Tibial nerve (tissue), 4 donors: ENCODE results near the gene MRPS27. TPM values are rescaled to one million over a fixed set of nuclear protein-coding genes. Genes with fewer than 3 reads are reported as not detected.

Source experiments
- DNase-seq, 2 donors: peaks; one replicate each; pipeline ENCODE4 v3.0.0-alpha.2; 2019; ENCODE audit warnings: low spot score in 2 of 2
- H3K27ac ChIP-seq, 4 donors: fragments of 200-600 bp; sonication (generic) in 3 of 4; one replicate each; pipeline ENCODE4 v1.5.1; 2017 to 2019; ENCODE audit warnings: mild to moderate bottlenecking in 1 of 4
- H3K27me3 ChIP-seq, 2 donors: fragments of 200-600 bp; sonication (generic) in 1 of 2; one replicate each; pipeline versions ENCODE4 v1.5.1 to v1.6.0; 2017 to 2019
- H3K36me3 ChIP-seq, 3 donors: fragments of 200-600 bp; sonication (generic); one replicate each; pipeline ENCODE4 v1.5.1; 2018 to 2019
- H3K4me1 ChIP-seq, 4 donors: fragments of 200-600 bp; sonication (generic) in 3 of 4; one replicate each; pipeline ENCODE4 v1.5.1; 2017 to 2019
- H3K4me3 ChIP-seq, 4 donors: fragments of 200-600 bp; sonication (generic) in 3 of 4; one replicate each; pipeline ENCODE4 v1.5.1; 2017 to 2019; ENCODE audit warnings: mild to moderate bottlenecking in 1 of 4, moderate library complexity in 1 of 4
- H3K9me3 ChIP-seq, 4 donors: fragments of 200-600 bp; sonication (generic) in 3 of 4; one replicate each; pipeline ENCODE4 v1.5.1; 2017 to 2019
- CTCF ChIP-seq, 5 experiments: fragments of 200-600 bp in 3 of 5; fragments of 450-650 bp in 2 of 5; sonication (generic) in 3 of 5; IDR thresholded peaks; one replicate each; pipeline ENCODE4 v1.5.1; 2016 to 2019; ENCODE audit warnings: antibody characterized with exemption in 5 of 5, mild to moderate bottlenecking in 3 of 5, moderate library complexity in 2 of 5
- EP300 ChIP-seq, 2 donors: sonication (generic); formaldehyde crosslinking; IDR thresholded peaks; one replicate each; pipeline ENCODE4 v1.6.1; 2017; ENCODE audit warnings: antibody characterized with exemption in 2 of 2, mild to moderate bottlenecking in 1 of 2
- POLR2A ChIP-seq, 2 donors: fragments of 450-650 bp; IDR thresholded peaks; one replicate each; pipeline ENCODE4 v1.6.1; 2017; ENCODE audit warnings: antibody characterized with exemption in 2 of 2, mild to moderate bottlenecking in 2 of 2, moderate library complexity in 2 of 2
- WGBS, 2 donors: methylation state at CpG; one replicate each; pipeline ENCODE4 v1.1.5; 2018; 5-methylcytosine and 5-hydroxymethylcytosine counted together
- total RNA-seq, 4 donors: library from RNA; depleted of rRNA; stranded (reverse); fragments of >200 nt; gene quantifications; one replicate each; pipeline ENCODE4 v1.1.0, GENCODE V29; 2016

The MRPS27 gene
- total RNA-seq, 4 donors from 2014 or later: 44.4 to 59.0 (median 47.4) TPM

- Histone ChIP-seq H3K27me3 (no peaks in the 10 kb centered on the region), H3K36me3 (peaks cover 0 to 24% (median 0%) of the 10 kb centered on the region in 3 donors), H3K9me3 (no peaks in the 10 kb centered on the region), H3K27ac (no peak overlapping the region), H3K4me3 (no peak overlapping the region), H3K4me1 (peaks cover 0 to 37% (median 6%) of the 10 kb centered on the region in 4 donors)
- 98% methylated on average over 3 of the region's 3 CpGs for WGBS, 2 donors
- no peak for DNase-seq
- TF ChIP-seq EP300 (IDR thresholded peaks at IDR 0.05) (no peak), CTCF (IDR thresholded peaks at IDR 0.05) (no peak), POLR2A (IDR thresholded peaks at IDR 0.05) (no peak)
Measured at GRCh38 chr5:72237879-72238278, 82.2 kb downstream of the MRPS27 start.

- H3K27ac ChIP-seq: no peak overlapping the region
- H3K4me1 ChIP-seq: peaks cover 0 to 37% (median 6%) of the 10 kb centered on the region in 4 donors
- no peak overlapping the region for H3K4me3 ChIP-seq
- WGBS, 2 donors: 94 to 97% methylated on average over 2 of the region's 2 CpGs
- no peaks in the 10 kb centered on the region for H3K9me3 ChIP-seq
- peaks cover 0 to 25% (median 0%) of the 10 kb centered on the region in 3 donors for H3K36me3 ChIP-seq
- TF ChIP-seq CTCF (IDR thresholded peaks at IDR 0.05) (no peak), POLR2A (IDR thresholded peaks at IDR 0.05) (no peak), EP300 (IDR thresholded peaks at IDR 0.05) (no peak)
- no peaks in the 10 kb centered on the region for H3K27me3 ChIP-seq
- no peak for DNase-seq
Measured at GRCh38 chr5:72237415-72237814, 82.6 kb downstream of the MRPS27 start.

GRCh38 chr5:72235725-72236124 is 84.3 kb downstream of the MRPS27 start:
- H3K27ac ChIP-seq: no peak overlapping the region
- no peaks in the 10 kb centered on the region for H3K9me3 ChIP-seq

GRCh38 chr5:72234868-72235267 is 85.2 kb downstream of the MRPS27 start:
- TF ChIP-seq POLR2A (IDR thresholded peaks at IDR 0.05) (no peak), EP300 (IDR thresholded peaks at IDR 0.05) (no peak), CTCF (IDR thresholded peaks at IDR 0.05) (no peak)
- Histone ChIP-seq H3K27me3 (no peaks in the 10 kb centered on the region), H3K4me3 (no peak overlapping the region), H3K36me3 (peaks cover 0 to 32% (median 0%) of the 10 kb centered on the region in 3 donors), H3K4me1 (peaks cover 0 to 21% (median 0%) of the 10 kb centered on the region in 4 donors), H3K27ac (no peak overlapping the region), H3K9me3 (no peaks in the 10 kb centered on the region)
- 96% methylated on average over 1 of the region's 1 CpG for WGBS, 2 donors
- no peak for DNase-seq

More at GRCh38 chr5:72235725-72236124, 84.3 kb downstream of the MRPS27 start:
- H3K4me3 ChIP-seq: no peak overlapping the region
- DNase-seq: no peak
- 86 to 93% methylated on average over 1 of the region's 1 CpG for WGBS, 2 donors
- H3K4me1 ChIP-seq: peaks cover 0 to 24% (median under 1%) of the 10 kb centered on the region in 4 donors
- peaks cover 0 to 32% (median 0%) of the 10 kb centered on the region in 3 donors for H3K36me3 ChIP-seq
- no peak for TF ChIP-seq CTCF (IDR thresholded peaks at IDR 0.05)
- no peak for TF ChIP-seq EP300 (IDR thresholded peaks at IDR 0.05)
- TF ChIP-seq POLR2A (IDR thresholded peaks at IDR 0.05): no peak
- no peaks in the 10 kb centered on the region for H3K27me3 ChIP-seq

- H3K27ac ChIP-seq: no peak overlapping the region
- no peaks in the 10 kb centered on the region for H3K9me3 ChIP-seq
- no peaks in the 10 kb centered on the region for H3K27me3 ChIP-seq
- H3K4me1 ChIP-seq: peaks cover 0 to 21% (median 0%) of the 10 kb centered on the region in 4 donors
- no peak overlapping the region for H3K4me3 ChIP-seq
- no peak for DNase-seq
- no peak for TF ChIP-seq CTCF (IDR thresholded peaks at IDR 0.05)
- peaks cover 0 to 32% (median 0%) of the 10 kb centered on the region in 3 donors for H3K36me3 ChIP-seq
Measured at GRCh38 chr5:72234265-72234700, 85.8 kb downstream of the MRPS27 start.
